ENCODE results near the gene ARHGAP12.
"Not testable (repeated sequence)": the region's sequence is repeated elsewhere in the genome, so short reads cannot be mapped to it uniquely, and the experiment has no call there.

Gene ARHGAP12

GRCh38 chr10:31819391-31819820 is 109.2 kb downstream of the ARHGAP12 start:
- no peak for ATAC-seq

GRCh38 chr10:31816318-31816717 is 112.3 kb downstream of the ARHGAP12 start:
- no peak for ATAC-seq

- ATAC-seq: peak; percentile 44 to 58
These were observed 120.1 kb downstream of the ARHGAP12 start for GRCh38 chr10:31808258-31809218.

GRCh38 chr10:31804352-31804810 is 124.2 kb downstream of the ARHGAP12 start:
- ATAC-seq: no peak

GRCh38 chr10:31803606-31804351 is 124.9 kb downstream of the ARHGAP12 start:
- no peak for ATAC-seq

GRCh38 chr10:31799181-31799580 is 129.4 kb downstream of the ARHGAP12 start:
- ATAC-seq: no peak

GRCh38 chr10:31792745-31793144 is 135.9 kb downstream of the ARHGAP12 start:
- no peak for ATAC-seq

GRCh38 chr10:31789555-31789954 is 139.1 kb downstream of the ARHGAP12 start:
- ATAC-seq: no peak

GRCh38 chr10:31782701-31783100 is 145.9 kb downstream of the ARHGAP12 start:
- ATAC-seq: no peak

- no peak for ATAC-seq
These were observed 147.9 kb downstream of the ARHGAP12 start for GRCh38 chr10:31780717-31781116.

GRCh38 chr10:31778627-31779026 is 150.0 kb downstream of the ARHGAP12 start:
- no peak for ATAC-seq

GRCh38 chr10:31776159-31776558 is 152.5 kb downstream of the ARHGAP12 start:
- no peak for ATAC-seq

- no peak for ATAC-seq
These were observed 153.5 kb downstream of the ARHGAP12 start for GRCh38 chr10:31774928-31775650.

GRCh38 chr10:31774299-31774900 is 154.2 kb downstream of the ARHGAP12 start:
- no peak for ATAC-seq

GRCh38 chr10:31773749-31774298 is 154.8 kb downstream of the ARHGAP12 start:
- ATAC-seq: no peak

GRCh38 chr10:31771331-31771831 is 157.2 kb downstream of the ARHGAP12 start:
- no peak for ATAC-seq

GRCh38 chr10:31770307-31770902 is 158.2 kb downstream of the ARHGAP12 start:
- peak; percentile 68 to 76 for ATAC-seq

- peak; percentile 57 to 71 for ATAC-seq
These were observed 159.1 kb downstream of the ARHGAP12 start for GRCh38 chr10:31769564-31769963.

GRCh38 chr10:31768935-31769334 is 159.7 kb downstream of the ARHGAP12 start:
- not testable (repeated sequence) for ATAC-seq

- no peak for ATAC-seq
These were observed 160.2 kb downstream of the ARHGAP12 start for GRCh38 chr10:31768467-31768866.

GRCh38 chr10:31765541-31765940 is 163.1 kb downstream of the ARHGAP12 start:
- no peak for ATAC-seq
